IPS-18c (cell line): ENCODE measurements around the gene FMO1.

ENCODE experiments used
- H3K4me3 ChIP-seq: 2 replicates; pipeline ENCODE4 v1.7.0; 2013; ENCODE audit warnings: low read depth, mild to moderate bottlenecking, low read length, moderate library complexity; ENCODE audit not compliant: insufficient read depth
- H3K9me3 ChIP-seq: one replicate; pipeline ENCODE4 v1.6.1; 2013; ENCODE audit warnings: mild to moderate bottlenecking, low read length, moderate library complexity; ENCODE audit not compliant: control insufficient read depth, insufficient read depth

Gene FMO1

GRCh38 chr1:171248302-171248701 lies at the start of gene FMO1:
Gene FMO1 (plus strand): TSS chr1:171248494. CDS start chr1:171258088, 9,594 bp downstream.
- Histone ChIP-seq H3K4me3 (no peak within 1 kb of the TSS), H3K9me3 (no peaks in the 10 kb centered on the region)

GRCh38 chr1:171204296-171204695 lies 44.0 kb upstream of the FMO1 start:
- Histone ChIP-seq H3K9me3 (no peaks in the 10 kb centered on the region), H3K4me3 (no peak overlapping the region)

GRCh38 chr1:171206204-171206977 lies 41.9 kb upstream of the FMO1 start:
- Histone ChIP-seq H3K9me3 (no peaks in the 10 kb centered on the region), H3K4me3 (no peak overlapping the region)

- Histone ChIP-seq H3K9me3 (no peaks in the 10 kb centered on the region), H3K4me3 (no peak overlapping the region)
Observed at GRCh38 chr1:171206978-171207355, 41.3 kb upstream of the FMO1 start.

- Histone ChIP-seq H3K4me3 (no peak overlapping the region), H3K9me3 (no peaks in the 10 kb centered on the region)
Observed at GRCh38 chr1:171207377-171207776, 40.9 kb upstream of the FMO1 start.

- no peak overlapping the region for H3K4me3 ChIP-seq
- no peaks in the 10 kb centered on the region for H3K9me3 ChIP-seq
Observed at GRCh38 chr1:171210355-171210754, 37.9 kb upstream of the FMO1 start.

- Histone ChIP-seq H3K9me3 (no peaks in the 10 kb centered on the region), H3K4me3 (no peak overlapping the region)
Observed at GRCh38 chr1:171212607-171213351, 35.5 kb upstream of the FMO1 start.

- Histone ChIP-seq H3K4me3 (no peak overlapping the region), H3K9me3 (peaks cover 3% of the 10 kb centered on the region)
Observed at GRCh38 chr1:171213559-171214454, 34.5 kb upstream of the FMO1 start.

GRCh38 chr1:171217658-171218443 lies 30.4 kb upstream of the FMO1 start:
- H3K9me3 ChIP-seq = peaks cover 3% of the 10 kb centered on the region

GRCh38 chr1:171218661-171219060 lies 29.6 kb upstream of the FMO1 start:
- no peak overlapping the region for H3K4me3 ChIP-seq
- peaks cover 3% of the 10 kb centered on the region for H3K9me3 ChIP-seq

More at GRCh38 chr1:171217658-171218443, 30.4 kb upstream of the FMO1 start:
- H3K4me3 ChIP-seq = no peak overlapping the region

GRCh38 chr1:171219346-171220080 lies 28.8 kb upstream of the FMO1 start:
- Histone ChIP-seq H3K9me3 (peaks cover 3% of the 10 kb centered on the region), H3K4me3 (no peak overlapping the region)

- H3K4me3 ChIP-seq = no peak overlapping the region; the same call in 1 of the 2 replicates
Observed at GRCh38 chr1:171220081-171220420, 28.2 kb upstream of the FMO1 start.

GRCh38 chr1:171220581-171221054 lies 27.7 kb upstream of the FMO1 start:
- no peak overlapping the region; the same call in 1 of the 2 replicates for H3K4me3 ChIP-seq

More at GRCh38 chr1:171220081-171220420, 28.2 kb upstream of the FMO1 start:
- H3K9me3 ChIP-seq = peaks cover 3% of the 10 kb centered on the region

GRCh38 chr1:171221665-171222591 lies 26.4 kb upstream of the FMO1 start:
- no peak overlapping the region for H3K4me3 ChIP-seq
- H3K9me3 ChIP-seq = peaks cover 3% of the 10 kb centered on the region

More at GRCh38 chr1:171220581-171221054, 27.7 kb upstream of the FMO1 start:
- H3K9me3 ChIP-seq = peaks cover 3% of the 10 kb centered on the region

GRCh38 chr1:171222936-171223335 lies 25.4 kb upstream of the FMO1 start:
- H3K4me3 ChIP-seq = no peak overlapping the region
- peaks cover 3% of the 10 kb centered on the region for H3K9me3 ChIP-seq
